ENCODE measurements around the gene FAHD1.

DNA sequence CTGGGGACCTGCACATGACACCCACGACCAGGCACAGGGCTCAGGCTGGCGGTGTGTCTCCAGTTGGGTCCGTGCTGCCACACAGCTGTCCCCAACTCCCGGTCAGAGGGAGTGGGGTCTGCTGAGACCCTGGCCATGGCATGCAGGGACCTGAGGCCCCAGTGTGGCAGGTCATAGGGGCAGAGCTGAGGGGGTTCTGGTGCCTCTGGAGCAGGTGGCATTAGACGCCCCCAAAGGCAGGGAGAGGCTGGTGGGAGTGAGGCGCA lies 40.0 kb upstream of the FAHD1 start:
- TF ChIP-seq GATA2 (IDR thresholded peaks at IDR 0.05; ENCODE audit: low read depth, low read length) (no peak), GATA3 (IDR thresholded peaks at IDR 0.05; ENCODE audit: low read depth, low read length) (no peak)
